ENCODE measurements around the gene THSD7A. TPM values are rescaled to one million over a fixed set of nuclear protein-coding genes. Genes with fewer than 3 reads are reported as not detected.

Gene THSD7A
- total and polyA plus RNA-seq, 11 donors: 0.11 to 5.2 (median 1.1) TPM

- 62 to 68% (median 63%) methylated on average over 2 of the region's 2 CpGs for WGBS, 4 donors
- Histone ChIP-seq H3K9me3 (peaks cover 0 to 7% (median 0%) of the 10 kb centered on the region in 12 donors), H3K27ac (no peak overlapping the region), H3K36me3 (no peaks in the 10 kb centered on the region), H3K27me3 (no peaks in the 10 kb centered on the region), H3K4me1 (no peaks in the 10 kb centered on the region), H3K4me3 (no peak overlapping the region)
- no peak for ATAC-seq
- intact Hi-C loops (cut with DNase I): loop anchor here in 1 of 10 donors (10.0 kb wide), 1 partner anchor 288 kb away; no protein-coding TSS in a partner anchor
- DNase-seq: no peak
- TF ChIP-seq POLR2A (IDR thresholded peaks at IDR 0.05) (no peak), CTCF (IDR thresholded peaks at IDR 0.05) (no peak)
These were observed 395.0 kb downstream of the THSD7A start for GRCh38 chr7:11436773-11437524.

GRCh38 chr7:11436316-11436715, 395.7 kb downstream of the THSD7A start:
- DNase-seq (no peak), ATAC-seq (no peak)
- TF ChIP-seq CTCF (IDR thresholded peaks at IDR 0.05) (no peak), POLR2A (IDR thresholded peaks at IDR 0.05) (no peak)
- WGBS, 4 donors: 80 to 83% (median 81%) methylated on average over 1 of the region's 1 CpG
- no peaks in the 10 kb centered on the region for H3K36me3 ChIP-seq
- H3K4me3 ChIP-seq: no peak overlapping the region
- H3K27ac ChIP-seq: no peak overlapping the region
- intact Hi-C loops (cut with DNase I): loop anchor here in 1 of 10 donors (10.0 kb wide), 1 partner anchor 288 kb away; no protein-coding TSS in a partner anchor
- peaks cover 0 to 7% (median 0%) of the 10 kb centered on the region in 12 donors for H3K9me3 ChIP-seq
- H3K4me1 ChIP-seq: no peaks in the 10 kb centered on the region
- no peaks in the 10 kb centered on the region for H3K27me3 ChIP-seq

GRCh38 chr7:11434366-11434765, 397.6 kb downstream of the THSD7A start:
- TF ChIP-seq POLR2A (IDR thresholded peaks at IDR 0.05) (no peak), CTCF (IDR thresholded peaks at IDR 0.05) (no peak)
- intact Hi-C loops (cut with DNase I): loop anchor here in 1 of 10 donors (10.0 kb wide), 1 partner anchor 290 kb away; no protein-coding TSS in a partner anchor
- peaks cover 0 to 10% (median 0%) of the 10 kb centered on the region in 12 donors for H3K4me1 ChIP-seq
- H3K36me3 ChIP-seq: no peaks in the 10 kb centered on the region
- ATAC-seq (no peak), DNase-seq (no peak)
- no peaks in the 10 kb centered on the region for H3K9me3 ChIP-seq
- no peak overlapping the region for H3K27ac ChIP-seq
- H3K4me3 ChIP-seq: no peak overlapping the region
- H3K27me3 ChIP-seq: no peaks in the 10 kb centered on the region

- intact Hi-C loops (cut with DNase I): loop anchor here in 1 of 10 donors (10.0 kb wide), 1 partner anchor 294 kb away; no protein-coding TSS in a partner anchor
- H3K4me1 ChIP-seq: peaks cover 0 to 10% (median 0%) of the 10 kb centered on the region in 12 donors
- no peak overlapping the region for H3K27ac ChIP-seq
- ATAC-seq (no peak), DNase-seq (no peak)
- no peaks in the 10 kb centered on the region for H3K27me3 ChIP-seq
- H3K9me3 ChIP-seq: no peaks in the 10 kb centered on the region
- H3K36me3 ChIP-seq: no peaks in the 10 kb centered on the region
- TF ChIP-seq POLR2A (IDR thresholded peaks at IDR 0.05) (no peak), CTCF (IDR thresholded peaks at IDR 0.05) (no peak)
- 91 to 100% (median 97%) methylated on average over 1 of the region's 1 CpG for WGBS, 4 donors
- no peak overlapping the region for H3K4me3 ChIP-seq
These were observed 401.2 kb downstream of the THSD7A start for GRCh38 chr7:11430841-11431240.

Data from heart left ventricle (tissue), 16 donors.